ENCODE results near the gene KLRF2.

DNA sequence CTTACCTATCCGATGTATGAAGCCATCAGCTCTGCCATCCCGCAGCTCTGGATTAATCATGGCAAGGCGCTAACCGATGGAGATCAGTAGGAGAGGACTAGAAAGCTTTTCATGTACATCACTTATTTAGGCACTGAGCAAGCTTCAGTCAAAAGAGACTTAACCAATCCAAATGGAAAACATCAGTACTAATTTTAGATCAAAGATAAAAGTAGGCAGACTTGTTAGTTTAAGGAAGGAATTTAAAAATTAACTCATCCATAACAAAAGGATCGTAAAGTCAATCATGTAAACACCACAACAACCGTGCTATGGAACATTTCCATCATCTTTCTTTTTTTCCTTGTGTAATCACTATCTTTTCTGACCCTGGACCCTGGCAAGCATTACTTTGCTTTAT, 51.0 kb downstream of the KLRF2 start, which contains the start of gene CLEC2A:
- TF ChIP-seq, protein P1, sequence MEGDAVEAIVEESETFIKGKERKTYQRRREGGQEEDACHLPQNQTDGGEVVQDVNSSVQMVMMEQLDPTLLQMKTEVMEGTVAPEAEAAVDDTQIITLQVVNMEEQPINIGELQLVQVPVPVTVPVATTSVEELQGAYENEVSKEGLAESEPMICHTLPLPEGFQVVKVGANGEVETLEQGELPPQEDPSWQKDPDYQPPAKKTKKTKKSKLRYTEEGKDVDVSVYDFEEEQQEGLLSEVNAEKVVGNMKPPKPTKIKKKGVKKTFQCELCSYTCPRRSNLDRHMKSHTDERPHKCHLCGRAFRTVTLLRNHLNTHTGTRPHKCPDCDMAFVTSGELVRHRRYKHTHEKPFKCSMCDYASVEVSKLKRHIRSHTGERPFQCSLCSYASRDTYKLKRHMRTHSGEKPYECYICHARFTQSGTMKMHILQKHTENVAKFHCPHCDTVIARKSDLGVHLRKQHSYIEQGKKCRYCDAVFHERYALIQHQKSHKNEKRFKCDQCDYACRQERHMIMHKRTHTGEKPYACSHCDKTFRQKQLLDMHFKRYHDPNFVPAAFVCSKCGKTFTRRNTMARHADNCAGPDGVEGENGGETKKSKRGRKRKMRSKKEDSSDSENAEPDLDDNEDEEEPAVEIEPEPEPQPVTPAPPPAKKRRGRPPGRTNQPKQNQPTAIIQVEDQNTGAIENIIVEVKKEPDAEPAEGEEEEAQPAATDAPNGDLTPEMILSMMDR (conservative IDR thresholded peaks at IDR 0.05; ENCODE audit: low read length) = no peak
- no peak for TF ChIP-seq EZH2phosphoT487 (IDR thresholded peaks at IDR 0.05; ENCODE audit: borderline replicate concordance, low read depth, low read length)

Measured in OCI-LY7 (cell line).